Measurements from ENCODE around the gene CDKN1B. TPM values are rescaled to one million over a fixed set of nuclear protein-coding genes. Genes with fewer than 3 reads are reported as not detected.

The CDKN1B gene
- total RNA-seq, 1 donor from 2014 or later, result 57.7 TPM

DNA sequence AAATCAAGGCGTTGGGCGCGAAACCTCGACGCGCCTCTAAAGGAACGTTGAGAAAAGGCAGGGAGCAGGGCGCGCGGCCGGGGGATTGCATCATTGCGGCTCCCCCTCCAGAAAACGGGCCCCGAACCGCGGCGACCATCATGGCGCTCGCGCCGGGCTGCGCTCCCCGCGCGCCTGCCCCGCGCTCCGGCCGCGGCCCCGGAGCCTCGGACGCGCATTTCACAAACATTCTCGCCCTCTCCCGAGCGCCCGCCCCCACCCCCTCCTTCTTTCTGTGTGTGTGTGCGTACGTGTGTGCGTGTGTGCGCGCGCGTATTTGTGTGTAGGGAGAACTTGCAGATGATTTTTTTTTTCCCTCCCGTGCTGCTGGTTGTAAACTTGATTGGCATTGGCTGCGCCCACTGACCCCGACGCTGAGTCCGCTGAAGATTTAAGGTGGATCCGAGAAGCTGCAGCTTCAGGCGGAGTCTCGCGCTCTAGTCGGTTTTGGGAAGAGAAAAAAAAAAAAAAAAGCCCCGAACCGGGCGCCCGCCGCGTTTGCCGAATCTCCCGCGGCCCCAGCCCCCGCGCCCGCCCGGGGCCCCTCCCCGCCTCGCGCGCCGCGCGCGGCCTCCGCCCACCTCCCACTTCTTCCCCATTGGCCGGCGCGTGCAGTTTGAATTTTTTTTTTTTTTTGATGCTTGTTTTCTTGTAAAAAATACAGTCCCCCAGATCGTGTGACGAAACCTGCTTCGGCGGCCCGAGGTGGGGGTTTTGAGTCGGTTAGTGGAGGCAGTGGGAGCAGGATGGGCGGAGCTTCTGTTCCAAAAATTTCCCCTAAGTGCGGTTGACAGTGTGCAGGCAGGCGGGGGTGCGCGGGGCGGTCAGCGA lies 8.2 kb downstream of the CDKN1B start:
- ATAC-seq, result peak; percentile 90 to 94
- intact Hi-C loops (cut with DNase I), result no loop called here
- Histone ChIP-seq H3K27ac (peak overlapping the region; percentile 97), H3K9me3 (no peaks in the 10 kb centered on the region), H3K4me3 (peak overlapping the region; percentile 91), H3K27me3 (ENCODE audit: low read depth) (no peaks in the 10 kb centered on the region), H3K36me3 (peaks cover 13% of the 10 kb centered on the region), H3K4me1 (peaks cover 40% of the 10 kb centered on the region)
- TF ChIP-seq, protein P1, sequence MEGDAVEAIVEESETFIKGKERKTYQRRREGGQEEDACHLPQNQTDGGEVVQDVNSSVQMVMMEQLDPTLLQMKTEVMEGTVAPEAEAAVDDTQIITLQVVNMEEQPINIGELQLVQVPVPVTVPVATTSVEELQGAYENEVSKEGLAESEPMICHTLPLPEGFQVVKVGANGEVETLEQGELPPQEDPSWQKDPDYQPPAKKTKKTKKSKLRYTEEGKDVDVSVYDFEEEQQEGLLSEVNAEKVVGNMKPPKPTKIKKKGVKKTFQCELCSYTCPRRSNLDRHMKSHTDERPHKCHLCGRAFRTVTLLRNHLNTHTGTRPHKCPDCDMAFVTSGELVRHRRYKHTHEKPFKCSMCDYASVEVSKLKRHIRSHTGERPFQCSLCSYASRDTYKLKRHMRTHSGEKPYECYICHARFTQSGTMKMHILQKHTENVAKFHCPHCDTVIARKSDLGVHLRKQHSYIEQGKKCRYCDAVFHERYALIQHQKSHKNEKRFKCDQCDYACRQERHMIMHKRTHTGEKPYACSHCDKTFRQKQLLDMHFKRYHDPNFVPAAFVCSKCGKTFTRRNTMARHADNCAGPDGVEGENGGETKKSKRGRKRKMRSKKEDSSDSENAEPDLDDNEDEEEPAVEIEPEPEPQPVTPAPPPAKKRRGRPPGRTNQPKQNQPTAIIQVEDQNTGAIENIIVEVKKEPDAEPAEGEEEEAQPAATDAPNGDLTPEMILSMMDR (IDR thresholded peaks at IDR 0.05), result peak; percentile 8
- peak; percentile 96 for DNase-seq

DNA sequence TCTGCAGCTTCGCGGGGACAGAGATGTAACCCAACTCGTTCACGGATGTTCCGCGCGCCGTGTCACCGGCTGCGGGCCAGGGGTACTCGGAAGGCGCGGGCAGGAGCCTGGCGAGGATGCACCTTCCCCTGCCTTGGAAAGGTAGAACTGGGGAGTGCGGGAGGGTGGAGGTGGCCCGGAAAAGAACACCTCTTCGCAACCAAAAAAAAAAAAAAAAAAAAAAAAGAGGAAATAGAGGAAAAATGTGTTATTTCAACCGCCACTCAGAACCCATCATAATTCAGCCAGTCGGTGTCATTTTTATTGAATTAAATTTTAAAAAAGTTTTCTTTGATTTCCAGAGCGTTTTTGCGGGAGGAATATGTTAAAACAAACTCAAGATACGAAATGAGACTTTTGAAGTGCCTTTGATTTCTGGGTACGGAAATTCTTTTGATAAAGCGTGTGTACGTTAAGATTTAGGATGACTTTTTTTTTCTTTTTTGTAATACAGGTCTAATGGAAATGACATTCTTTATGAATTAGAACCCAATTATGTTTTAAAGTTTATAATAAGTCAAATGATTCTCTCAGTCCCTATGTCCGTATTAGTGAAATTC lies 8.9 kb downstream of the CDKN1B start:
- DNase-seq (no peak), ATAC-seq (no peak)
- H3K4me1 ChIP-seq, result peaks cover 33% of the 10 kb centered on the region
- peaks cover 6% of the 10 kb centered on the region for H3K36me3 ChIP-seq
- peak overlapping the region; percentile 91 for H3K4me3 ChIP-seq
- H3K27ac ChIP-seq, result peak overlapping the region; percentile 97
- intact Hi-C loops (cut with DNase I), result no loop called here
- TF ChIP-seq, protein P1 (IDR thresholded peaks at IDR 0.05), result no peak
- no peaks in the 10 kb centered on the region for H3K9me3 ChIP-seq
- H3K27me3 ChIP-seq (ENCODE audit: low read depth), result no peaks in the 10 kb centered on the region

DNA sequence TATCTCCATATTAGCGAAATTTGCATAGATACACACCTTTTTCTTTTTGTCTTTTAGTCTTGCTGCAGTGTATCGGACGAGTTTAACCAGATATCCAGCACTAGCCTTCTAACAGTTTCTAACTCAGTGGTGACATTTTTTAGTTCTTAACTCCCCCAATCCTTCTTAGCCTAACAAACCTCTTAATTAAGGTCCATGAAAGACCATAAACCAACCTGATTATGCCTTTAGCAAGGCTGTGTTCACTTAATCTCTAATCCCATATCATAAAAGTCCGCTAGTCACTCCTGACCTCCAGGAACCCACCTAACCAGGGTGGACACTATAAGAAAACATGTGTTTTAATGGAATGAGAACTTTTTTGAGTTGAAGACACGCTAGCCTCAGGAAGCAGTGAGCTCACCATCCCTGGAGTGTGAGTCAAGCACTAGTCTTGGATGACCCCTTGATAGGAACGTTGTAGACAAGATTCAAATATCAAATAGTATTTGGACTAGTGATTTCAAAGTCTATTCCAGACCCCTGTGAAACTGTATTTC lies 9.5 kb downstream of the CDKN1B start:
- no peaks in the 10 kb centered on the region for H3K9me3 ChIP-seq
- intact Hi-C loops (cut with DNase I), result no loop called here
- H3K36me3 ChIP-seq, result peaks cover under 1% of the 10 kb centered on the region
- H3K4me3 ChIP-seq, result peak overlapping the region; percentile 91
- H3K27me3 ChIP-seq (ENCODE audit: low read depth), result no peaks in the 10 kb centered on the region
- TF ChIP-seq, protein P1 (IDR thresholded peaks at IDR 0.05), result no peak
- ATAC-seq, result no peak
- H3K27ac ChIP-seq, result peak overlapping the region; percentile 97
- DNase-seq, result no peak
- H3K4me1 ChIP-seq, result peaks cover 27% of the 10 kb centered on the region

DNA sequence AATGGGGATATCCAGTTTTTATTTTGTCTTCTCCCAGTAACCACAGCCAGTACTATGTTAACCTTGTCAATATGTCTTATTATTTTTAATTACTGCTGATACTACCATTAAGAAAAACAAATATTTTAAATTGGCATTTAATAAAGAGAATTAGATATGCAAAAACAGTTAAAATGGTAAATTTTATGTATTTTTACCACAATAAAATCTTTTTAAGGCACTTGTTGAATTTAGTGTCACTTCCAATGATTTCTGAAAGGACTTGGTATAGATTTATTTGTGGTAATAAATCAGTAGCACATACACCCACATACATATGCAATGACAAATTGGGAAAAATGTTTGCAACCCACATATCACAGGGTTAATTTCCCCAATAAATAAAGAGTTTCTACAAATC lies 14.0 kb downstream of the CDKN1B start:
- H3K4me1 ChIP-seq, result peaks cover 20% of the 10 kb centered on the region
- H3K36me3 ChIP-seq, result no peaks in the 10 kb centered on the region
- H3K27me3 ChIP-seq (ENCODE audit: low read depth), result no peaks in the 10 kb centered on the region
- H3K27ac ChIP-seq, result no peak overlapping the region
- intact Hi-C loops (cut with DNase I), result no loop called here
- H3K4me3 ChIP-seq, result no peak overlapping the region
- TF ChIP-seq, protein P1 (IDR thresholded peaks at IDR 0.05), result no peak
- ATAC-seq, result no peak
- H3K9me3 ChIP-seq, result no peaks in the 10 kb centered on the region
- no peak for DNase-seq

DNA sequence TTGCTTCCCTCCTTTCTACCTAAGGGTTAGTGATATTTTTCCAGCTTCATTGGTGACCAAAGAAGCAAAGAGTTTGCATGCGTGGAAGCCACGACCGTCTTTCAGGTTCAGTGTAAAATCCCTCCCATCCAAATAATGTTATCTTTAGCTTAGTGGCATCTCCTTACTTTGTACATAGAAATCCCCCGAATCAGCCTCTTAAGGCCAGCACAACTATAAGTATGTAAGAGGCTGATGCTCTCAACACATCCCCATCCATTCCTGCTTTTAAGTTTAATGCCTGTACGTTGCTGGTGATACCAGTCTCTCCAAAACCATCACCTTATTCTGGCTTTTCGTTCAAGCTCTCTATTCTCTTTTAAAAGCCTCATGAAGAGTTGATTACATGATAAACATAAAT lies 14.6 kb downstream of the CDKN1B start:
- Histone ChIP-seq H3K36me3 (no peaks in the 10 kb centered on the region), H3K4me1 (peaks cover 17% of the 10 kb centered on the region), H3K9me3 (no peaks in the 10 kb centered on the region), H3K4me3 (no peak overlapping the region), H3K27ac (no peak overlapping the region), H3K27me3 (ENCODE audit: low read depth) (no peaks in the 10 kb centered on the region)
- no peak for ATAC-seq
- DNase-seq, result no peak
- intact Hi-C loops (cut with DNase I), result no loop called here
- TF ChIP-seq, protein P1 (IDR thresholded peaks at IDR 0.05), result no peak

Measured in lower lobe of right lung (tissue), 2 donors.